Kasumi-1 (cell line): ENCODE data around the gene VSIG10L2.

Experiments
- DNase-seq, 2 experiments: peaks; one replicate each; lab custom pipeline; 2025; lab: John Stamatoyannopoulos, UW

VSIG10L2 gene

DNA sequence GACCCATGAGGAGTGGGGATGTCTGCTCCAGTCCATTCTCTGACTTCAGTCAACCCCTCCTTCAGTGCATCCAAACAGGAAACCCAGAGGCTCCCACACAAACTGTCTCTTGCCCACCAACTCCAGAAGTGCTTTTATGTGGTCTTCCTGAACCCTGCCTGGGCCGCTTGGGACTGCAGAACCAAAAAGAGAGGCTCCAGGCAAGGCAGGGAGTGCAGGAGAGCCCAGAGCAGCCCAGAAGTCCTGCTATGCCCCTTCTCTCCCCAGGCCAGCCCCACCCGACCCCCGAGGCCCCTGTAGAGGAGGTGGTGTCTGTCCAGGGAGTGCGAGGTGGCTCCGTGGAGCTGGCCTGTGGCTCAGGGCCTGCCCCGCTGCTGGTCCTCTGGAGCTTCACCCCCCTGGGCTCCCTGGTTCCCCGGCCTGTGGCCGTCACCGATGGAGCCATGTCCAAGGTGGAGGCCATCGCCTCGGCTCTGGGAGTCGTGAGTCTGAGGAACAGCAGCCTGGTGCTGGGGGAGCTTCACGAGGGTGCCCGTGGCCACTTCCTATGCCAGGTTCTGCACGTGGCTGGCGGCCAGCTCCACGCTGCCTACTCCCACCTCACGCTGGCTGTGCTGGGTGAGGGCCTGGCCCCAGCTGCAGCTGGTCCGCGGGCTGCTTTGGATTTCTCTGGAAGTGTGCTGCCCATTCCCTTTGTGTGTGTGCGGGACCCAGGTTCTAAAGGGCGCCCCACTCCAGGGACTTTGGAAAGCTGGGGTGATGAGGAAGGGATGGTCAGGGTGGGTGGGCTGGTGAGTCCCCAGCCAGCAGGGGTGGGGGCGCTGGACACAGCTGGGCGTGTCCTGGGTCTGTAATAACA lies 1.8 kb downstream of the VSIG10L2 start:
- DNase-seq = no peak

- DNase-seq = no peak
These were observed 2.6 kb downstream of the VSIG10L2 start for GRCh38 chr11:125948278-125949051.

GRCh38 chr11:125949271-125950177 lies 3.7 kb downstream of the VSIG10L2 start:
- DNase-seq = no peak

- DNase-seq = no peak
These were observed 4.3 kb downstream of the VSIG10L2 start for GRCh38 chr11:125950178-125950490.

DNA sequence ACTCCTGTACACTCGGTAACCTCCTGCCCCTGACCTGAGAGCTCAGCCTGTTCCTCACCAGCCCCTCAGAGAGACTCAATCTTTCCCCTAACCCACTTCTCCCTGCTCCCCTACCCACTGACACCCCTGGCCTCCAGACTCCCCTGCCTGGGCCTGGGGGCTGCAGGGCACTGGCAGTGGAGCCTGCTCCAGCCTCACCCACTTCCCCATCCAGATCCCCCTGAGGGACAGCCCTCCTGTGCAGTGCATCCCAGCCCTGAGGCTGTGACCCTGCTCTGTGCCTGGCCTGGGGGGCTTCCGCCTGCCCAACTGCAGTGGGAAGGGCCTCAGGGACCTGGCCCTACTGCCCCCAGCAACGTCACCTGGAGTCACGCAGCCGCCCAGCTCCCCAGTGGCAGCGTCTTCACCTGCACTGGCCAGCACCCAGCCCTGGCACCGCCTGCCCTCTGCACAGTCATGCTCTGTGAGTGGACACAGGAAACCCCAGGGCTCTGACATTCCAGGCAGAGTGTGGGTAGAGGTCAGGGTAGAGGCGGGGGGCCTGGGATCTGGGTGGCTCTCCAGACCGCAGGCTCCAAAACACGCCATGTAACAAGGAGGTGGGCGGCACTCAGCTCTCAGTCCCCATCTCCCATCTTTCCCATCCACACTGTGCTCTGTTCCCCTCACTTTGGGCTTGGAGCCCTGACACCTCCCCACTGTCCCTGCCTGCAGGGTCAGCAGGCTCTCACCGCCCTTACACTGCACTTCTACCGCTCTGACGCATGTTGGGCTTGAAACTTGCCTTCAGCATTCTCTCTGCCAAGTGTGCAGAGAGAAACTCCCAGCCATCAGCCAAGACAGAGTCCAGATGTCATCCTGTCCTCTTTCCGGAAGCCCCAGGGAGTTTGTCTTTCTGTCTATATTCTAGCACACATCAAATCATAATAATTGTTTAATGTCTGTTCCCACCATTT lies 5.1 kb downstream of the VSIG10L2 start:
- DNase-seq = no peak

- no peak for DNase-seq
These were observed 5.9 kb downstream of the VSIG10L2 start for GRCh38 chr11:125951731-125952130.

GRCh38 chr11:125952559-125952958 lies 6.7 kb downstream of the VSIG10L2 start:
- DNase-seq = no peak

GRCh38 chr11:125952973-125953372 lies 7.1 kb downstream of the VSIG10L2 start:
- DNase-seq = no peak

- DNase-seq = no peak
These were observed 7.6 kb downstream of the VSIG10L2 start for GRCh38 chr11:125953401-125953935.

DNA sequence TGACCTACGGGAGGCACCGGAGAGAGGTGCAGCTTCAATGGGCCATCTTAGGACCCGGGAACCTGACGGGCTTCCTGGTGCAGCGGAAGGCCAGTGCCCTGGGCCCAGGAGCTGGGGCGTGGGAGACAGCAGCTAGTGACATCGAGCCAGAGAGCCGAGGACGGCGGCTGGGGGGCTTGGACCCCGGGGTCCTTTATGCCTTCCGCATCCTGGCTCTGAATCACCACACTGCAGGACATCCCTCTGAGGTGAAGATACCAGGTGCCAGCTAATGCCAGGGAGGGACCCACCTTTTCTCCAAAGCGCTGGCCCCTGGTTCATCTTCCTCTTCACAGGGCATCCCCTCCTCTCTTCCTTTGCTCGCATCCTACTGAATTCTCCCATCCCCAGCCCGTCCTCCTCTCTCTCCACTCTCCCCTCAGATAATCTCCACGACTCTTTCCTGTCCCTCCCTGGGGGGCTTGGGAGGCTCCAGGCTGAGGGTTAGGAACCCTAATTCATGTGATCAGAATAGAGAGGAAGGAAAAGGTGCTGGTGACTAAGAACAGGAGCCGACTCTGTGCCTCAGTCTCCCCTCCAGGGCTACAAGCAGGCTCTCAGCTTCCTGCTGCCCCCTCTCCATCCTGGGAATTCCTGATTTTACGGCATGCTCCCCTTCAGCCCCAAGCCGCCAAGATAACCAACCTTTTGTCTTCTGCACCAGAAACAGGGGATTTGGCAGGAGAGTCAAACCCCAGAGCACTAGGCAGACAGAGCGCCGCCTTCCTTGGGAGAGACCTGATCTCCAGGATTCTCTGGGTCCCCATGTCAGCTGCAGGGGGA lies 8.5 kb downstream of the VSIG10L2 start:
- no peak for DNase-seq

- no peak for DNase-seq
These were observed 9.2 kb downstream of the VSIG10L2 start for GRCh38 chr11:125954945-125955640.

- DNase-seq = peak; percentile 26 to 27
These were observed 10.0 kb downstream of the VSIG10L2 start for GRCh38 chr11:125955856-125956255.

GRCh38 chr11:125956391-125957134 lies 10.7 kb downstream of the VSIG10L2 start:
- no peak for DNase-seq

DNA sequence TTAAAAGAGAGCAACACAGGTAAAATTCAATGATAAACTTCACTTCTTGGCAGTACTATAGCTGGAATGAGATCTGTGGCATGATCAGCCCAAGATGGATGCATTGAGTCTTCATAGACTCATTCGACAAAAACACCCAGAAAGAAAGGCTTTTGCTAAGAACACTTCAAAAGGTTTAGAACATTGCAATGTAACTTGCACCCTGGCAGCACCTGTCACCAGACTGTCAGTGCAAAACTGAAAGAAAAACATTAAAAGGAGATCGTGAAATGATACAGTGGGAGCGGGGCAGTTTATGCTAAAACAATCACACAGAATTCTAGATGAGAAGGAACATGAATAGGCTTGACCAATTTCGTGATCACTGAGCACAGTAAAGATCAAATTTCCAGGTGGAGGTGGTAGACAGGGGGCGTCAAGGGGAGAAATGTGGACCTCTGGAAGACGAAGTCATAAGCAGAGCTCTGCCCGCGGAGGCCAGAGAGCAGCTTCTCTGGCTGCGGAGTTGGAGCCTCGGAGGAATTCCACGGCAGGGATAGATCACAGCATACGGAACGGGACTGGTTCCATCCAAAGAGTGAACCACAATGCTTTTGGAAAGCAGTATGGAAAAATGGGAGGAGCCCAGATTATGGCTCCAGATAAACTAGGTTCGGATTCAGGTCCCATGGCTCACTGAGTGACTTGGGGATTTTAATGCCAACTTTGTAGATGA lies 11.9 kb downstream of the VSIG10L2 start:
- no peak for DNase-seq

DNA sequence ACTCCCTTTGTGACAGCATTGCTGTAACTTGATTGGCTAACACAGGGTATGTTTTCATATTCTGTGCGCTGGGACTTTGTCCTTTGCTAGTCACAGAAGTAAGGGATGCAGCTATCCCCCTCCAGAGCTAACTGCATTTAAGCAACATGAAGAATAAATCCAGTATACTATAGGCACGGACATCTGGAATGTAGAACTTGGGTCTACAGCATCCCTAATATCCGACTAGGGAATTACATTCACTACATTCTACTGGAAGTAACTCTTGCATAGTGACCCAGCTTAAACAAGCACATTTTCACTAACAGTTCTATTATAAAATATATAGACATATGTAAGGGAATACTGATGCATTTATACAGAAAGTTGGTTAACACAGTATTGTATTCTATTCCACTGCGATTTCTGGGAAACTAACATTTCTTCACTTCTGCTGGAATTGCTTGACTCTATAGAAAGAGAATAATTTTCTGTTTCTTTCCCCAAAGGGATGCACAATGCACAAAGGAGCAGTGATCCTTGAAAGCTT lies 13.1 kb downstream of the VSIG10L2 start:
- DNase-seq = no peak

GRCh38 chr11:125959511-125959910 lies 13.7 kb downstream of the VSIG10L2 start:
- DNase-seq = no peak

DNA sequence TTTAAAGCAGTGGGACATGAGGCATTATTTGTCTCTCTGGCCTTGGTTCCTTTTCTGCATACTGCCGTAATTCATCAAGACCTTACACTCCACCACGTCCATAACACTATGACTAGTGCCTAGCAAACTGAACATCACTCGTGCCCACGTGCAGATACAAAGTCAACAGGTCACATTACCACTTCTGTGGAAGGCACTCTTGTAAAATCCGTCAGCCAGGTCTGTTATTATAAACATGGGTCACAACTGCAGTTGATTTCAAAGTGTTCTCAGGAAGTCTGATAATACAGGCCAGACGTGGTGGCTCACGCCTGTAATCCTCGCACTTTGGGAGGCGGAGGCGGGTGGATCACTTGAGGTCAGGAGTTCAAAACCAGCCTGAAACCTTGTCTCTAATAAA lies 14.1 kb downstream of the VSIG10L2 start:
- no peak for DNase-seq

DNA sequence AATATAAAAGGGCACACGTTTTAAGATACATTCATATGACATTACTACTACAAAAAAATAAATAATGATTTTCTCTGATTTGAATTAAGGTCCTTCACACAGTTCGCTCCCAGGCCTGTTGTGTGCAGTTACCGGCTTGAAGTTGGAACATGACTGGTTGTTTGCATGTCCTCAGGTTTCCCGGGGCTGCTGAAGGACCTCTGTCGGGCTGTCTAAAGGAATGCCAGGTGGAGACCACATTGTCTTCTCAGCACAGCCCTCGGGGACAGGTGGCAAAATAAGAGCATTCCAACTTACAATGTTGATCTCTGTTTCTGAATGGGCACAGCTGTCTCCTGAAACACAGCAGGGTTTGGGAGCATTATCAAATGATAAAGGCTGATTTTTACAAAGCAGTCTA lies 14.9 kb downstream of the VSIG10L2 start:
- no peak for DNase-seq
